KOPT-K1 (cell line): ENCODE data around the gene KCNQ5.
"Not testable (repeated sequence)": the region's sequence is repeated elsewhere in the genome, so short reads cannot be mapped to it uniquely, and the experiment has no call there.

Experiments used
- H3K27ac ChIP-seq: fragments of 200-600 bp; sonication (generic); 2 replicates; pipeline ENCODE4 v1.5.1; 2016; ENCODE audit warnings: antibody characterized with exemption, mild to moderate bottlenecking, low read depth, low read length; ENCODE audit not compliant: poor library complexity, severe bottlenecking
- H3K36me3 ChIP-seq: fragments of 200-600 bp; sonication (generic); 2 replicates; pipeline ENCODE4 v1.5.1; 2017; ENCODE audit warnings: antibody characterized with exemption, mild to moderate bottlenecking, low read length, moderate library complexity; ENCODE audit not compliant: insufficient read depth
- H3K9me3 ChIP-seq: fragments of 200-600 bp; sonication (generic); 2 replicates; pipeline ENCODE4 v1.5.1; 2017; ENCODE audit warnings: antibody characterized with exemption, low read length, mild to moderate bottlenecking; ENCODE audit not compliant: insufficient read depth, poor library complexity, severe bottlenecking

KCNQ5 gene

GRCh38 chr6:72869621-72870020 is 247.8 kb downstream of the KCNQ5 start:
- no peaks in the 10 kb centered on the region for H3K36me3 ChIP-seq
- no peaks in the 10 kb centered on the region for H3K9me3 ChIP-seq
- H3K27ac ChIP-seq: no peak overlapping the region

DNA sequence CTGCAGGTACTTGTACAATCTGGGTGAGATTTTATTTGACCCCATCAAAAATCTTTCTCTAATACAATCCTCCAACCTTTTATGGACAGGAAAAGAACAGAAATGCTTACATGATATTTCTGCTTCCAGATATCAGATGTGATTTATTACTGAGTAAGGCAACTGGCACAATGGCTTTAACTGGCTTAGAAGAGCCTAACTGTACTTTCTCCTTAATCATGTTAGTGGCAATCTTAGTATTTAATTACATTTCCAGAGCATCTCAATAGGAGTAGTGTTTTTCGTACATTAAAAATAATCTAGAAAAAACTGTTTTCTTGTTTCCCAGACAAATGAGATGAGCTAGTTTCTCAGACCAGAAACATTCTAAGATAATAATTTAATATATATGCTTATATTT is 251.6 kb downstream of the KCNQ5 start:
- no peaks in the 10 kb centered on the region for H3K36me3 ChIP-seq

GRCh38 chr6:72876256-72876655 is 254.4 kb downstream of the KCNQ5 start:
- H3K36me3 ChIP-seq: no peaks in the 10 kb centered on the region
- no peak overlapping the region for H3K27ac ChIP-seq
- no peaks in the 10 kb centered on the region for H3K9me3 ChIP-seq

More for the DNA sequence above, 251.6 kb downstream of the KCNQ5 start:
- H3K27ac ChIP-seq: no peak overlapping the region
- H3K9me3 ChIP-seq: no peaks in the 10 kb centered on the region

DNA sequence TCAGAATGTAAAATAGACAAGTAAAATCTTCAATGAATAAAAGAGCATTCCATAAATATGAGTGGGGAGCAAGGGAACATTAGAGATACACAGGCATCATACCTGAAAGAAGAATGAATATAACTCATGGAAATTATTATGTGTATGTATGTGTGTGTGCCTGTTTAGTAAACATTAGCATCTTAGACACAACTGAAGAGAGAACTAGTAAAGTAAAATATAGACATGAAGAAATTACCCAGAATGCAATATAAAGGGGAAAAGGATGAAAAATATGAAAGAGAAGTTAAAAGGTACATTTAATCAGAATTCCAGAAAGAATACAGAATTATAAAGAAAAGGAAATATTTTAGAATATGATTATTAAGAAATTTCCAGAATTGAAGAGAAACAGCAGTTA is 264.3 kb downstream of the KCNQ5 start:
- H3K9me3 ChIP-seq: no peaks in the 10 kb centered on the region
- no peaks in the 10 kb centered on the region for H3K36me3 ChIP-seq
- H3K27ac ChIP-seq: no peak overlapping the region

- no peaks in the 10 kb centered on the region for H3K36me3 ChIP-seq
- no peaks in the 10 kb centered on the region for H3K9me3 ChIP-seq
- H3K27ac ChIP-seq: no peak overlapping the region
Measured at GRCh38 chr6:72890233-72890632, 268.4 kb downstream of the KCNQ5 start.

DNA sequence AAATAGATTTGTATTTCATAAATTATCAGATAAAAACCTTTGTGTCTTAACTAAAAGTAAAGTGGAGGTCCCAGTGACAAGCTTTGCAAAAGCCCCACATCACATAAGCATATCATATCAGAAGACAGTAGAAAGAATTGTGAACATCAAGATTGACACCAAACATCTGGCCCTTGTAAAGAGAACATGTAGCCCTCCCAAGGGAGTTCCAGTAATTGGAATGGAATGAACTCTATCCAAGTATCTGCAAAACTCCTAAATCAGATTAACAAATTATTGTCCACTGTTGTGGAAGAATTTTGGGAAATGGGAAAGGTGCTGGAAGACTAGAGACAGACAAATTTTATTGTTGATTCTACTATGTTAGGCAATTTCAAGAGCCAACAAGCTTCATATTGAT is 268.8 kb downstream of the KCNQ5 start:
- Histone ChIP-seq H3K36me3 (no peaks in the 10 kb centered on the region), H3K9me3 (no peaks in the 10 kb centered on the region), H3K27ac (no peak overlapping the region)

DNA sequence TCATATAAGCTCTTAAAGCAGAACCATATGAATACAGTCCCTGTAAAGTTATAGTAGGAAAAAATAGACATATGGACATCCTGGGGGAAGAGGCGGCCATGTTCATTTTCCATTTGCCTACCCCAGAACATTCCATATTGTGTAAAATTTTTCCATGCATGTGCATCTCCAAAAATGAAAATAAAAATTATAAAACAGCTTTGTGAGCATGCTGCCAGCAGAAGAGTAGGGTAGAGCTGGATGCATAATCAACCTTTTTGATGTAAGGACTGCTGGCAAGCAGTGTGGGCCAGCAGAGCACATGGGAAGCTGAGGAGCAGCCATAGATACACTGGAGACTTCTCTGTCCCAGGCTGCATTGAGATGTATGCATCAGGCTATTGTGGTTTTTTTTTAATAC is 271.0 kb downstream of the KCNQ5 start:
- Histone ChIP-seq H3K36me3 (no peaks in the 10 kb centered on the region), H3K27ac (no peak overlapping the region), H3K9me3 (no peaks in the 10 kb centered on the region)

- H3K36me3 ChIP-seq: no peaks in the 10 kb centered on the region
- H3K9me3 ChIP-seq: no peaks in the 10 kb centered on the region
- H3K27ac ChIP-seq: no peak overlapping the region
Measured at GRCh38 chr6:72894091-72894490, 272.2 kb downstream of the KCNQ5 start.

GRCh38 chr6:72898313-72898712 is 276.4 kb downstream of the KCNQ5 start:
- not testable (repeated sequence) for H3K9me3 ChIP-seq, H3K27ac ChIP-seq, H3K36me3 ChIP-seq

DNA sequence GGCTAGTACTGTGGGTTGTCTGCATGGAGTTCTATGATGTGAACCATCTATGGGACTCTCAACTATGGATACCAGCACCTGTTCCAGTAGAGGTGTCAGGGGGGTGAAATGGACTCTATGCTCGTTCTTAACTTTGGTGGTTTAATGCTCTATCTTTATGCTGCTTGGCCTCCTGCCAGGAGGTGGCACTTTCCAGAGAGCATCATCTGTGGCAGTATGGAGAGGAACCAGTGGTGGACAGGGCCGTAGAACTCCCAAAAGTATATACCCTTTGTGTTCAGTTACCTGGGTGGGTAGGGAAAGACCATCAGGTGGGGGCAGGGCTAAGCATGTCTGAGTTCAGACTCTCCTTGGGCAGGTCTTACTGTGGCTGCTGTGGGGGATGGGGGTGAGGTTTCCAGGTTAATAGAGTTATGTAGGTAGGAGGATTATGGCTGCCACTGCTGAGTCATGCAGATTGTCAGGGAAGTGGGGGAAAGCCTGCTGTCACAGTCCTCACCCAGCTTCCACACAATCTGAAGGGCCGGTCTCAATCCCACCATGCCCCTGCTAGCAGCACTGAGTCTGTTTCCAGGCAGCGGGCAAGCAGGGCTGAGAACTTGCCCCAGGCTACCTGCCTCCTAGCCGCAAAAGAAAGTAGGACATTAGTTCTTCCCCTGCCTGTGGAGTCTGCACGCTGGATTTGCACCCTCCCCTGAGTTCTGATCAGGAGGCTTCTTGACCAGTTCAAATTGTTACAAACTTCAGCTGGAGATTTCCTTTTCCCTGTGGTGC is 284.0 kb downstream of the KCNQ5 start:
- H3K27ac ChIP-seq: no peak overlapping the region
- no peaks in the 10 kb centered on the region for H3K36me3 ChIP-seq
- no peaks in the 10 kb centered on the region for H3K9me3 ChIP-seq

DNA sequence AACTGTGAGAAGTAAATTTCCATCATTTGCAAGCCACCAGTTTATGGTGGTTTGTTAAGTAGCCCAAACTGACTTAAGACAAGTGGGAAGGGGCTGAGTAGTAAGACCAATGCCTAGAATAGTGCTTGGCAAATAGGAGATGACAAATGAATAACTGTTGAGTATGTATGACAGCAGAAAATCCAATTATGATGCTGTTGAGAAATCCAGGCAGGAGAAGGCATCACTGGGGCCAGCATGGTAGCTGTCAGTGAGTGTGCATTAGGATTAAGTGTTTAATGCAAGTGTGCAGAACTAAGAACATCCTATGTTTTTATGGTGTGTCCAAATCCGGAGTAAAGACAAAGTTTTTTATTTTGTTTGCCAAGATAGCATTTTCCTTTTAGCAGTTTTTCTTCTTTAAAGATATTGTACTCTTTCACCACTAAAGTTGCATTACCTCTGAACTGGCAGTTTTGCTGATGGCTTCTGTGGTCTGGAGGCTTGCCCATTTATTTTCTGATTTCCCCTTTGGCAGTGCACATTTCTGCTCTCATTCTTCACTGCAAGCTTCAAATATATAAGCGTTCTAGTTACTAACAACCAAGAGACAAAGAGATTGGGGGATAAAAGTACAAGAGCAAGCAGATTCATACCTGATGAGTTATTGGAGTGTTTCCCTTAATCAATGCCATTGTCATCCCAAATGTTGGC is 289.7 kb downstream of the KCNQ5 start:
- Histone ChIP-seq H3K9me3 (no peaks in the 10 kb centered on the region), H3K27ac (no peak overlapping the region), H3K36me3 (no peaks in the 10 kb centered on the region)

DNA sequence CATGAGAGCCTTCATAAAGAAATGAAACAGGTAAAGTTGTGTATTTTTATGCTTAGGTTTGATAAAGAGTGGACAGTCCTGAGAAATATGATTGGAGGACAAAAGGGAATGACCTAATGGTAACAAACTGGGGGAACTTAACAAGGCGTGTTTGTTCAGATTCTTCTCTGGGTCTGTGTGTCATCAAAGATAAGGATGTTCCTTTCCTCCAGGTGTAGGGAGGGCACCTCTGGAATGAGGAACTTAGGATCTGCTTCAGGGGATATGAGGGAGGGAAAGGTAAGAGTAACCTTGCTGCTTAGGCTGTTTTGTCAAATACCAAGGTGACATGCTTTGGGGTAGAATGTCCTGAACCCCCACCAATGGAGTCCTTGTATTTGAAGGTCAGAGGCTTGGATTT is 291.9 kb downstream of the KCNQ5 start:
- Histone ChIP-seq H3K9me3 (no peaks in the 10 kb centered on the region), H3K36me3 (no peaks in the 10 kb centered on the region), H3K27ac (no peak overlapping the region)

GRCh38 chr6:72916298-72916697 is 294.4 kb downstream of the KCNQ5 start:
- H3K27ac ChIP-seq: no peak overlapping the region
- no peaks in the 10 kb centered on the region for H3K36me3 ChIP-seq
- H3K9me3 ChIP-seq: no peaks in the 10 kb centered on the region

- Histone ChIP-seq H3K36me3 (no peaks in the 10 kb centered on the region), H3K27ac (no peak overlapping the region), H3K9me3 (no peaks in the 10 kb centered on the region)
Measured at GRCh38 chr6:72916906-72917305, 295.0 kb downstream of the KCNQ5 start.

GRCh38 chr6:72922401-72922800 is 300.5 kb downstream of the KCNQ5 start:
- Histone ChIP-seq H3K27ac (no peak overlapping the region), H3K9me3 (no peaks in the 10 kb centered on the region), H3K36me3 (no peaks in the 10 kb centered on the region)

DNA sequence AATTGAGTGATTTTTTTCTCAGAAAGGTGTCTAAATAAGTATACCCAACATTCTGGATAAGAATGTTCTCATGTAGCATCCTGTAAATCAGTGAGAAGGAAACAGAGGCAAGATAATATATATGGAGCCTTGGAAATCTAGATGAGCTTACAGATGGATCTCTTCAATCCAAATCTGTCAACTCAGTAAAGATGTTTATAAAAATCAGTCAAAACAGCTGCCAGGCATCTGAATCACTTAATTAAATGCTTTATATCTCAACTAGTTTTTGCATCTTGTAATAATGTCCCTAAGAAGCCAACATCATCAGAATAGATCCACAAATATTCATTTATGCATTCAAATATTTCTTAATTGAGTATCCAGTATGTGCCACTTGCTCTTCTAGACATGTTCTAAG is 303.3 kb downstream of the KCNQ5 start:
- no peaks in the 10 kb centered on the region for H3K36me3 ChIP-seq
- H3K27ac ChIP-seq: no peak overlapping the region
- no peaks in the 10 kb centered on the region for H3K9me3 ChIP-seq
